GM21737 (cell line): ENCODE data around the gene CCDC71.

ENCODE experiments used
- ATAC-seq: cut with Tn5 transposase; IDR thresholded peaks from one replicate; pipeline ENCODE4 v1.9.1; 2021; ENCODE audit warnings: mild to moderate bottlenecking, moderate library complexity; ENCODE audit not compliant: unreplicated experiment

The CCDC71 gene

GRCh38 chr3:49165771-49166751 is at the start of gene CCDC71:
CCDC71 (minus strand) TSS chr3:49166331; CDS start chr3:49164208, 2,123 bp downstream.
- no peak for ATAC-seq

GRCh38 chr3:49213998-49214397 is 47.9 kb upstream of the CCDC71 start:
- ATAC-seq = no peak

- ATAC-seq = no peak
Measured at GRCh38 chr3:49213541-49213943, 47.4 kb upstream of the CCDC71 start.

- no peak for ATAC-seq
Measured at GRCh38 chr3:49199900-49200281, 33.8 kb upstream of the CCDC71 start.

- no peak for ATAC-seq
Measured at GRCh38 chr3:49199239-49199899, 33.2 kb upstream of the CCDC71 start.

GRCh38 chr3:49198611-49199230 is 32.6 kb upstream of the CCDC71 start:
- ATAC-seq = no peak

GRCh38 chr3:49198161-49198560 is 32.0 kb upstream of the CCDC71 start:
- no peak for ATAC-seq

- no peak for ATAC-seq
Measured at GRCh38 chr3:49191741-49192140, 25.6 kb upstream of the CCDC71 start.

GRCh38 chr3:49183873-49184272 is 17.7 kb upstream of the CCDC71 start:
- no peak for ATAC-seq

GRCh38 chr3:49182682-49183081 is 16.6 kb upstream of the CCDC71 start:
- ATAC-seq = no peak

GRCh38 chr3:49181351-49181750 is 15.2 kb upstream of the CCDC71 start:
- ATAC-seq = no peak

- ATAC-seq = no peak
Measured at GRCh38 chr3:49180116-49180515, 14.0 kb upstream of the CCDC71 start.

- ATAC-seq = no peak
Measured at GRCh38 chr3:49177073-49177472, 10.9 kb upstream of the CCDC71 start.

GRCh38 chr3:49175530-49175929 is 9.4 kb upstream of the CCDC71 start:
- ATAC-seq = no peak

- no peak for ATAC-seq
Measured at GRCh38 chr3:49174397-49174985, 8.4 kb upstream of the CCDC71 start.

- ATAC-seq = no peak
Measured at GRCh38 chr3:49173792-49174170, 7.7 kb upstream of the CCDC71 start.

GRCh38 chr3:49173116-49173791 is 7.1 kb upstream of the CCDC71 start:
- no peak for ATAC-seq

GRCh38 chr3:49172551-49173041 is 6.5 kb upstream of the CCDC71 start:
- ATAC-seq = no peak

GRCh38 chr3:49171775-49172500 is 5.8 kb upstream of the CCDC71 start:
- ATAC-seq = no peak
